Measurements from ENCODE around the gene CASP8.

- no peak for TF ChIP-seq CTCF (IDR thresholded peaks at IDR 0.05; ENCODE audit: control extremely low read depth in 1 of 3, insufficient read depth in 1 of 3, low read depth in 1 of 3, low read length in 3 of 3)
- no peak for TF ChIP-seq BCL11A (IDR thresholded peaks at IDR 0.05; ENCODE audit: low read depth in 2 of 2, low read length in 2 of 2)
- no peak for TF ChIP-seq HDAC6 (IDR thresholded peaks at IDR 0.05; ENCODE audit: low read depth, low read length)
Measured at GRCh38 chr2:201285499-201285898, 25.2 kb downstream of the CASP8 start.
